ENCODE measurements around the gene ZMPSTE24. TPM values are rescaled to one million over a fixed set of nuclear protein-coding genes. Genes with fewer than 3 reads are reported as not detected.

ZMPSTE24 gene
- total and polyA plus RNA-seq, 10 of the 15 experiments (the other 5 are each of a cell fraction or from before 2014, with no cell fraction given) = 21.5 to 84.4 (median 43.6) TPM

- POLR2A ChIA-PET = interaction anchor here (0.6 to 4.2 kb wide), 17 partner anchors 23 to 250 kb away, joined by 3 to 21 read pairs (median 4); partner anchors contain the start of gene SMAP2
- no peaks in the 10 kb centered on the region for H4K20me1 ChIP-seq (ENCODE audit: control insufficient read depth, insufficient read depth)
- 32% methylated on average over 13 of the region's 13 CpGs for WGBS (ENCODE audit: insufficient coverage, insufficient replicate concordance, low lambda C conversion rate, missing lambda C conversion rate)
- no peak for DNase-seq (ENCODE audit: low read depth, low spot score)
- H3K4me3 ChIP-seq = peak overlapping the region; percentile 46; the same call in 1 of the 2 replicates
- CTCF ChIA-PET = interaction anchor here (0.6 to 10.0 kb wide), 51 partner anchors 22 to 276 kb away, joined by 3 to 170 read pairs (median 5); partner anchors contain the start of genes ZMPSTE24 and ZNF684
- intact Hi-C loops (cut with micrococcal nuclease; ENCODE audit: unreplicated experiment) (loop anchor here (1.0 to 2.0 kb wide), 2 partner anchors 56 to 162 kb away; partner anchors contain the start of gene ZMPSTE24), in situ Hi-C loops (cut with MboI) (no loop called here)
- peak overlapping the region; percentile 54 for H3K9ac ChIP-seq (ENCODE audit: control insufficient read depth, insufficient read depth, low read length)
- RAD21 ChIA-PET (ENCODE audit: unreplicated experiment) = interaction anchor here (0.6 to 6.0 kb wide), 26 partner anchors 22 to 276 kb away, joined by 3 to 81 read pairs (median 6); partner anchors contain the start of genes RLF, SMAP2 and ZMPSTE24
- H2AFZ ChIP-seq (ENCODE audit: control insufficient read depth, low read depth, low read length) = peak overlapping the region; percentile 90
- TF ChIP-seq ASH2L (IDR thresholded peaks at IDR 0.05; ENCODE audit: borderline replicate concordance, low read depth) (no peak), MEF2A (IDR thresholded peaks at IDR 0.05; ENCODE audit: insufficient read depth, low read depth, low read length) (peak; percentile 1; the same call in 1 of the 2 replicates), ZBTB40 (IDR thresholded peaks at IDR 0.05; ENCODE audit: borderline replicate concordance) (peak; percentile 29; the same call in 1 of the 2 replicates)
- no peaks in the 10 kb centered on the region for H3K9me3 ChIP-seq (replicated peaks; ENCODE audit: control insufficient read depth, insufficient read depth, low read length)
- SMC1A ChIA-PET (ENCODE audit: uncharacterized antibody, unreplicated experiment) = interaction anchor here (0.6 to 9.0 kb wide), 34 partner anchors 10 to 230 kb away, joined by 3 to 84 read pairs (median 4); partner anchors contain the start of gene SMAP2
- BruUV-seq (replicated peaks) = no TSS peak
- peaks cover 4 to 9% of the 10 kb centered on the region in 2 experiments; a peak in 3 of 4 replicates for H3K27me3 ChIP-seq (replicated peaks in 1 of 2; ENCODE audit: control insufficient read depth in 2 of 2, insufficient read depth in 2 of 2, low read length in 1 of 2)
- peak overlapping the region; percentile 93 for H3K4me2 ChIP-seq (ENCODE audit: control insufficient read depth, insufficient read depth)
- H3K36me3 ChIP-seq (ENCODE audit: control insufficient read depth in 2 of 2, insufficient read depth in 2 of 2, low read length in 1 of 2) = no peaks in the 10 kb centered on the region; a peak in 2 of 4 replicates
- peaks cover 41% of the 10 kb centered on the region for H3K4me1 ChIP-seq (ENCODE audit: control insufficient read depth, insufficient read depth, low read length)
- no peak for FAIRE-seq
- H3K27ac ChIP-seq (ENCODE audit: control insufficient read depth, insufficient read depth) = peak overlapping the region; percentile 59; the same call in 1 of the 2 replicates
- peaks cover 5% of the 10 kb centered on the region for H3K79me2 ChIP-seq (ENCODE audit: control insufficient read depth, insufficient read depth, low read length)
- no peak for ATAC-seq
Observed at GRCh38 chr1:40314721-40315238, 56.7 kb downstream of the ZMPSTE24 start.
